NCI-H128 (cell line): Measurements from ENCODE around the gene NADSYN1.

Source experiments
- DNase-seq: peaks from one replicate; lab custom pipeline; 2025; ENCODE audit not compliant: unreplicated experiment; lab: John Stamatoyannopoulos, UW

The NADSYN1 gene

DNA sequence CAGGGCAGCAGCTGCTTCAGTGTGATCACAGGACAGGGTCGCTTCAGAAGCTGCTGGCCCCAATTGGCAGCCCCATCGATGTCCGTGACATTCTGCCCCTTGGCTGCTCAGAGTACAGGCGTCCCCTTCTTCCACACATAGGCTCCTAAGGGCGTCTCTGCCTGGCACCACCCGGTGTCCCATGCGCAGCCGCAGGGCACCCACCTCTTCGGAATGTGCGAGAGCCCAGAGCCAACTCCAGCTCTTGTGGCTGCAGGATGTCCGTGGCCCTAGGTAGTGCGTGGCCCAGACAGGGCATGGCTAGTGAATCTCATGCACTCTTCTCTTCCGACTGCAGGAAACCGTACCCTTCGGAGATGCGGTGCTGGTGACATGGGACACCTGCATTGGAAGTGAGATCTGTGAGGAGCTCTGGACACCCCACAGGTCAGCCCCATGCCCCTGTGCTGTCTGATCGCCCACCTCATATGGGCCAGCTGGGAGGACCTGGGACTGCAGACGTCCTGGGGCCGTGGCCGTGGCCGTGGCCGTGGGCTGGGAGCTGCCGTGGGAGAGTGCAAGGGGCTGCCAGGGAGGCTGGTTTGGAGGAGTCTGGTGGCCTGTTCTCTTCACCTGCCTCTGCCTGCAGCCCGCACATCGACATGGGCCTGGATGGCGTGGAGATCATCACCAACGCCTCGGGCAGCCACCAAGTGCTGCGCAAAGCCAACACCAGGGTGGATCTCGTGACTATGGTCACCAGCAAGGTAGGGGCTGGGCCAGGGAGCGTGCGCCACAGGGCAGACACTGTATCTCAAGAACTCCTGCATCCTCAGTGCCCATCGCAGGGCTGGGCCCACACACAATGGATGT lies 20.2 kb downstream of the NADSYN1 start:
- no peak for DNase-seq

DNA sequence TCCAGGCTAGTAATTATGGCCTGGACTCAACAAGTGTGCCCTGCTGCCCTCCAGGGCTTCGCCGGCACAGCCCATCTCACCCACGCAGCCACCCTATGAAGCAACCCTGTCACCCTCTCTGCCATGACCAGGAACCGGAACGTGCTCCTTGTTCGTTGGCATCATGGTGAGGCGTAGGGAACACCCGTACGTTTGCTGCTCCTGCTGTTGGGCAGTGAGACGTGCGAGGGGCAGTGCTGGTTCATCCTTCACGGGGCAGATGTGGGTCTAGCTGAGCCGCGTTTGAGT lies 20.7 kb downstream of the NADSYN1 start:
- DNase-seq, result no peak

DNA sequence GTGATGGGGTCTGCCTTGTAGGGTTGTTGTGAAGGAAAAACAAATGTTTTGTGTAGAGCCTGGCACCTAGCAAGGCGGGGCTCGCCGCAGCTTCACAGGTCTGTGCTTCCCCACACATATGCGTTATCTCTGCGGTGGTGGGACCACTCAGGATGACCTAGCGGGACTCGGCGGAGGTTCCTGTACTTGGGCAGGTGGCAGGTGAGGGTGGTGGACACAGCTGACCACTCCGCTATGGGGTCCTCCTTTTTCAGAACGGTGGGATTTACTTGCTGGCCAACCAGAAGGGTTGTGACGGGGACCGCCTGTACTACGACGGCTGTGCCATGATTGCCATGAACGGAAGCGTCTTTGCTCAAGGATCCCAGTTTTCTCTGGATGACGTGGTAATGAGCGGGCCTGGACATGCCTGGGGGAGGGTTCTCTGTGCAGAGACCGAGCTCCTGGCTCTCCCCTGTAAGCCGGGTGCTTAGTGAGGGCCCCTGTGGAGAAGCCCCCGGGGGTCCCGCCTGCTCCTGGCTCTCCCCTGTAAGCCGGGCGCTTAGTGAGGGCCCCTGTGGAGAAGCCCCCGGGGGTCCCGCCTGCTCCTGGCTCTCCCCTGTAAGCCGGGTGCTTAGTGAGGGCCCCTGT lies 21.3 kb downstream of the NADSYN1 start:
- no peak for DNase-seq

DNA sequence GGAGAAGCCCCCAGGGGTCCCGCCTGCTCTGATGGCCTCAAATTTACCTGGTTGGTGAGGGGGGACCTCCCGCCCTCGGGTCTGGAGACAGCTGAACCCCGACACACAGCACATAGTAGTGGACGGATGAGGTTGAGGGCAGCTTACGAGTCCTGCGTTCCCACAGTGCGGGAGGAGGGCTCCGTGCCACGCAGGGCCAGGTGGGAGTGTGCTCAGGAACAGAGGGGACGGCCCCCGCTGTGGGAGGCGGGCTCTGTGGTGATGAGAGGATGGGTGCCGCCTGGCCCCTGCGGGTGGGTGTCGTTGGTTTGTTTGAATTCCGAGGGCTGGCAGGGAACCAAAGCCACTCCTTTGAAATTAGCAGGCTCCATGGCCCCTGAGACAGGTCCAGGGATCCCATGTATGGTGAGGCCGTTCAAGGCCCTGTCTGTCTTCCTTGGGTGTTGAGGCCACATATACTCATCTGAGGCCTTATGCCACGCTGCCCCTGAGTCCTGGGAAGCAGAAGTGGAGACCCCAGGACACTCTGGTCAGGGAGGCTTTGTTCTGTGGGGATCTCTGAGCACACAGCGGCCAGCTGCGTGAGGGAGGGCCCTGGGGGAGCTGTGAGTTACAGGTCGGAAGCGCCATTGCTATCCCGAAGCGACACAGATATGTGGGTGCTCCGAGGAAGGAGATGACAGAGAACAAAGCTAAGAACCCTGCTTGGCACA lies 21.9 kb downstream of the NADSYN1 start:
- DNase-seq, result no peak

DNA sequence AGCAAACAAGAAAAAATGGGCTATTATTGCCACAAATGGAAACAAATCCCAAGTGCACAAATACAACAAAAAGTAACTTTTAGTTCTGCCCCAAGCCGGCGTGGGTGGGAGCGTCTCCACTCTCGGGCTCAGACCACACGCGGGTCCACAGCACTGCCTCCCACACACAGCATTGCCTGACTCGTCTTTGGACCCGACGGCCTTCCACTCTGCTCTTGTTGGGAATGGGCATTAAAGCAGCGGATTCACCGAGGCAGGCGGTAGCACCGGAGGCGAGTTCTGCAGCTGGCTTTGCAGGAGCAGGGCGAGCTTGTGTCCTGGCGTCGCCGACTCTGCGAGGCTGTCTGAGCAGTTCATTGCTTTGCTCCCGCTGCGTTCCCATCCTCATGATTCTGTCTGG lies 23.0 kb downstream of the NADSYN1 start:
- no peak for DNase-seq

DNA sequence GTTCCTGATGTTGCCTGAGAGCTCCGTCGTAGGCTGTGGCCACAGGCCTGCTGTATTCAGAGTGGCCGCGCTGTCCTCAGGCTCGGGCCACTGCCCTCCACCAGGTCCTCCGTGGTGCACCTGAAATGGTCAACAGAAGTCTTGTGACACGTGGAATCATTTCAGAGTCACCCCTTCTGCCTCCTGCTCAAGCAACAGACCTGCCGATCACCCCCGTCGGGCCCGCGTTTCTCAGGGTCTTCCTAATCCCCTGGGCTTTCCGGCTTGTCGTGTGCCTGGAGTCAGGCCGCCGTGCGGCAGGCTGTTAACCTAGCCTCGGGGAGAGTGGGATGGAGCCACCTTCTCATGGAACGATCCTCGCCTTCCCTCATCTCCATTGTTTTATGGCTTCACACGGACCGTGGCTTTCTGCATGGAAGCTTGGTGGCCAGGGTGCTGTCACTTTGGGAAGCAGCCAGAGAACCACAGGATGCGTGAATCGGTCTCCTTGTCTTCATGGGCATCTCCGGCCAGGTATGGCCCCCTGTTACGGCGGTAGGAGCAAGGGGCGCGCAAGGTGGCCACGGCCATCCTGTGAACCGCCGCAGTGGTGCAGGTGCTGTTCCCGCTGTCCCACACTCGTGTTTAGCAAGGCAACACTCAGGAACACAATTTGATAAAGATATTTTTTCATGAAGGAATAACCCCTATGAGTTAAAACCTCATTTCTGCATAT lies 24.1 kb downstream of the NADSYN1 start:
- DNase-seq, result no peak

DNA sequence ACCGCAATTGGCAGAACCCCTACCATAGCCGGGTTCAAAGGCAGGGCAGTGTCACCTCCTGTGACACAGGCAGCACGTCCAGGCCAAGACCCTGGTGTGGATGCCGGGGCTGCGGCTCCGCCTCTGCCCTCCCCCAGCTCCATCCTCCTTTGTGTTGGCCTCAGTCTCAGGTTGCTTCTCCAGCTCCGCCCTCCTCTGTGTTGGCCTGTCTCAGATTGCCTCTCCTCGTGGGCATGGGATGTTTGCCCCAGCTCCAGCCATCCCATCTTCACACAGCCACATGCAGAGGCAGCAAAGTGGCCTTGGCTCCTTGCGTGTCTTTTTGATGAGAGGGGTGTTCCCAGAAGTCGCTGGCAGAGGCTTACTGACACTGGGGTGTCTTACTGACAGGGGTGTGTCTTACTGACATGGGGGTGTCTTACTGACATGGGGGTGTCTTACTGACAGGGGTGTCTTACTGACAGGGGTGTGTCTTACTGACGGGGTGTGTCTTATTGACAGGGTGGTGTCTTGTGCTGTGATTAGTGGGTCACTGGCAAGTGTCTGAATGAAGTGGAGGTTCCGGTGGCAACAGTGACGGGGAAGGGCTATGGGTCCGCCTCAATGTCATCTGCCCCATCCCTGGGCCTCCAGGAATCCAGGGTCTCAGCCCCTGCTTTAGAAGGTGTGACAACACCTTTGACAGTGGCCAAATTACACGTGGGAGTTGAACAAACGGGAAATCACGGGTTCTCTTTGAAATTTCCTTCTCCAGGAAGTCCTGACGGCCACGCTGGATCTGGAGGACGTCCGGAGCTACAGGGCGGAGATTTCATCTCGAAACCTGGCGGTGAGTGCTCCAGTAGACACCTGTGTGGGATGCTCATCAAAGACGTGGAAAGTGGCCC lies 24.9 kb downstream of the NADSYN1 start:
- no peak for DNase-seq

DNA sequence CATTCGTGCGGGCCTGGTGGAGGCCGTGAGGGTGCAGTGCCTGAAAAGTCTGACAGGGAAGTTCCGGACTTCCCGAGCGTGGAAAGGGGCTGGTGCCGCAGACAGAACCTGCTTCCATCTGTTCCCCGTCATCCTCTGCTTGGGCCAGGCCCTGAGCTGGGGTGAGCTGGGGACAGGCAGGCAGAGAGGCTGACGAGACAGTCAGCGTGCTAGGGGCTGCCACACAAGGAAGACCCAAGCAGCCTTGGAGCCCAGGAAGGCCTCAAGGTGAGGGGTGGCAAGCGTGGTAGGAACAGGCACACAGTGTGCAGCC lies 25.5 kb downstream of the NADSYN1 start:
- DNase-seq, result no peak

DNA sequence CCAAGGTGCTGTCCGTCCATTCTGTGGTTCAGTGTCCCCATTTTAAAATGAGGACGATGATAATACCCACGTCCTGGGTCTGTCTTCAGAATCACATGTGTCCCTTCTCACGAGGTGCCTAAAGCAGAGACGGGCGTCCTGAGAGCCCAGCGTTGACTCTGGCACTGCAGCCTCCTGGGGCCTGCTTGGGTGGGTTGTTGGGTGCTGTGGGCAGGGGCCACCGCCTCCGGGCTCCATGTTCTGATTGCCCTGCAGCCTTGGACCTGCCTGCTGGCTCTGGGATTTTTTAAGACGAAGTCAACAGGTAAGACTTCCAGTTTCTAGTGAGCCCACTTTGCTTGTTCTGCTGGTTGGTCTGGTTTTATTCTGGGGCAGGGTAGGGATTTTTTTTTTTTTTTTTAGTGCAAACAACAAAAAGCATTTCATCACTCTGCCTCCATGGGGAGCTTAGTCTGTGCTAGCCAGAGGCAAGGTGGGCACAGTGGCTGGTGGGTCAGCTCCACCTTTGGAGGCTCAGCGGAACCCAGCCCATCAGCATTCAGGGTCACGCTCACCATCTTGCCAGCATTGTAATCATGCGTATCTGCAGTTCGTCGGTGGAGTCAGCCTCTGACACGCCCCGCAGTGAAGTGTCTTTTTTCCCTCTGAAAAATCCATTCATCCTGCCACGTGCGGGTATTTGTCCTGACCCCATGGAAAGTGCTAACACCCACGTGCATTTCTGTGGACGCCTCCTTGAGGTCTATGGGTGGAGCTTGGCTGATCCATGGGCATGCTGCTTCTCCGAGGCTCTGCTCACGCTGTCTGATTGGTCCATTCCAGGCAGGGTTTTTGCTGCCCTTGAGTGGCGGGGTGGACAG lies 28.3 kb downstream of the NADSYN1 start:
- DNase-seq, result no peak

DNA sequence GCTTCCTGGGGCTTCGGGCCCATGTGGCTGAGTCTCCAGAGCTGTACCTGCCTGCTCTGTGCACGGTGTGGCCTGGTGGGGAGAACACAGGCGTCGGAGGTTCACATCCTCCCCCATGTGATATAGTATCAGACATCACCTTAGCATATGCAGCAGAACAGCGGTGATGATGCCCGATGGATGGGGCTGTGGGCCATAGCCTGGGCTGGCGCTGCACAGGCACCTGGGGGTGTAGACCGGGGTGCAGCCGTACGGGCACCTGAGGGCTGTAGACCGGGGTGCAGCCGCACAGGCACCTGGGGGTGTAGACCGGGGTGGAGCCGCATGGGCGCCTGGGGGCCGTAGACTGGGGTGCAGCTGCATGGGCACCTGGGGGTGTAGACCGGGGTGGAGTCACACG lies 29.2 kb downstream of the NADSYN1 start:
- no peak for DNase-seq

DNA sequence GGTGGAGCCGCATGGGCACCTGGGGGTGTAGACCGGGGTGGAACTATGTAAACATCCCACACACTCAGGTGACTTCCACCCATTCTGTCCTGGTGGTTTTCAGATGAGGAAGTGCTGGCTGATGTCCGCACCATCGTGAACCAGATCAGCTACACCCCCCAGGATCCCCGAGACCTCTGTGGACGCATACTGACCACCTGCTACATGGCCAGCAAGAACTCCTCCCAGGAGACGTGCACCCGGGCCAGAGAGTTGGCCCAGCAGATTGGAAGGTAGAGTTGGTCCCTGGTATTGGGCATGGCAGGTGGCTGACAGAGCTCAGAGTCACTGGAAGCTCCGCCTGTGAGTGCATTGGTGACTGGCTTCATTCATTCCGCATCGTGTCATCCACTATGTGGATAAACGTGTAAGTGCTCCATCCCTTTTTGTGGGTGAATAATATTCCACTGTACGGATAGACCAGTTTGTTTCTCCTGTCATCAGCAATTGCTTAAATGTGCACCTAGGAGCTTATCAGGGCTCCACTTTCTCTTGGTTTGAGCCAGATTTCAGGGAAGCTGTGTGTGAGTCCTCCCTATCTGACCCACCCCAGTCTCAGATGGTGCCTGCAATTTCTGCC lies 29.9 kb downstream of the NADSYN1 start:
- DNase-seq, result no peak

DNA sequence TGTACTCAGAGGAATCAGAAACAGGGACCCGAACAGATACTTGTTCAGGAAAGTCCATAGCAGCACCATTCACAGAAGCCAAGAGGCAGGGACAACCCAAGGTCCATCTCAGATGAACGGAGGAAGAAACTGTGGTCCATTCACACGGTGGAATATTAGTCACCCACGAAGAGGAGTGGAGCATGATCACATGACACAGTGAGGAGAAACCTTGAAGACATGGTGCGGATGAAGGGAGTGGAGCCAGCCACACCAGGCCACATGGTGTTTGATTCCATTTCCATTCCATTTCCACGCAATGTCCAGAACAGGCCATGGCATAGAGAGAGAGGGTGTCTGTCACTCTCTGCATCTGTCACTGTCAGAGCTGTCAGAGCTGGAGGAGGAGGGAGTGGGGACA lies 30.7 kb downstream of the NADSYN1 start:
- no peak for DNase-seq

DNA sequence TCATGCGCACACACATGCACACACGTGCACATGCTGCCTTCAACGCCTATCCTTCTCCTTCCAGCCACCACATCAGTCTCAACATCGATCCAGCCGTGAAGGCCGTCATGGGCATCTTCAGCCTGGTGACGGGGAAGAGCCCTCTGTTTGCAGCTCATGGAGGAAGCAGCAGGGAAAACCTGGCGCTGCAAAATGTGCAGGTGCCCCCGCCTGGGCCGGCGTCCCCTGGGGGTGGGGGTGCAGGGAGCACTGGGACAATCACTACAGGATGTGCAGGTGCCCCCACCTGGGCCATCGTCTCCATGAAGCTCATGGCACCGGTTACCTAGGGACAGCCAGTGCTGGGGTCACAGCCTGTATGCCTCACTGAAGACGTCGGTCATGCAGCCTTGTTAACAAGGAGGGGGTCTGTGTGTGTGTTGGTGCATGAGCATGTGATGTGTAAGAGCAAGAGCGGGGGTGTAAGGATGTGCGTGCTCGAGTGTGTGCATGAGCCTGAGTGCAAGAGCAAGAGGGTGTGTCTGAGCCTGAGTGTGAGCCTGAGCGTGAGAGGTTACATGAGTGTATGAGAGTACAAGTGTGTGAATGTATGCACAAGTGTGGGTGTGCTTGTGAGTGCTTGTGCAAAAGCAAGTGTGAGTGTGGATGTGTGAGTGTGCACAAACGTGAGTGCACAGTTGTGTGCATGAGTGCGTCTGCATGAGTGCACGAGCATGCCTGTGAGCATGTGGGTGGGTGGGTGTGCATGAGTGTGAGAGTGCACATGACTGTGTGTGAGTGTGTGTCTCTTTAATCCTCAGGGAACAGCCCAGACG lies 31.5 kb downstream of the NADSYN1 start:
- DNase-seq, result no peak

DNA sequence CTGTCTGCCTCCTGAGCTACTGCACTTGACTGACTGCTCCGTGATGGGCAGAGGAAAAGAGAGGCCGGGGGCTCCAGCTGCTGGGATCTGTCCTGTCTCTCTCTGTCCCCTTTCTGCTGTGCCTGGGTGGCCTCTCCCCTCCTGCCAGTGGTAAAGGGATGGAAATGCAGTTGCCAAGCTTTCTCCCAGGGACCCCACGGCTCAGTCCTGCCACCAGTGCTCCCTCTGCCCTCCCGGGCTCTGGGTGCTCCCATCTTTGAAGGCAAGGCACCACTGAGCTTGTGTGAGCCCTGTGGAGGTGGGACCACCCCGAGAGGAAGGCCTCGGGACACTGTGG lies 32.0 kb downstream of the NADSYN1 start:
- no peak for DNase-seq

DNA sequence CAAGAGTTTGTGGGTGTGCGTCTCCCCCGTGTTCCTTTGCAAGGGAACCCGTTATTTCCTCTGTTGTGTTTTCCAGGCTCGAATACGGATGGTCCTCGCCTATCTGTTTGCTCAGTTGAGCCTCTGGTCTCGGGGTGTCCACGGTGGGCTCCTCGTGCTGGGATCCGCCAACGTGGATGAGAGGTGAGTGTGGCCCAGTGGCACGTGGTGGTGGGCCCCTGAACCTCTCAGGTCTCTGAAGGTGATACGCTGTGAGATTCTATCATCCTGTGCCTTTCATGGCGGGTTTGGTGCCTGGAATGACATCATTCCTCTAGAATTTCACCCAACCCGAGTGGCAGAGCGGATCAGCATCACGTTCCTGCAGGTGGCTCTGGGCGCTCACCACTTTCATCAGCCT lies 32.5 kb downstream of the NADSYN1 start:
- DNase-seq, result no peak

DNA sequence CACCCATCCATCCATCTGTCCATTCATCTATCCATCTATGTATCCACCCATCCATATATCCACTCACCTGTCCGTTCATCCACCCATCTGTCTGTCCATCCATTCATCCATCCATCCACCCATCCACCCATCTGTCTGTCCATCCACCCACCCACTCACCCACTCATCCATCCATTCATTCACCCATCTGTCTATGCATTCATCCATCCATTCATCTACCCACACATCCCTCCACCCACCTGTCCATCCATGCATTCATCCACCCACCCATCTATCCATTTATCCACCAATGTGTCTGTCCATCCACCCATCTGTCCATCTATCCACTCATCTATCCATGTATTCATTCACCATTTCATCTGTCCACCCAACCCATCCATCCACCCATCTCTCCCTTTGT lies 33.3 kb downstream of the NADSYN1 start:
- no peak for DNase-seq

DNA sequence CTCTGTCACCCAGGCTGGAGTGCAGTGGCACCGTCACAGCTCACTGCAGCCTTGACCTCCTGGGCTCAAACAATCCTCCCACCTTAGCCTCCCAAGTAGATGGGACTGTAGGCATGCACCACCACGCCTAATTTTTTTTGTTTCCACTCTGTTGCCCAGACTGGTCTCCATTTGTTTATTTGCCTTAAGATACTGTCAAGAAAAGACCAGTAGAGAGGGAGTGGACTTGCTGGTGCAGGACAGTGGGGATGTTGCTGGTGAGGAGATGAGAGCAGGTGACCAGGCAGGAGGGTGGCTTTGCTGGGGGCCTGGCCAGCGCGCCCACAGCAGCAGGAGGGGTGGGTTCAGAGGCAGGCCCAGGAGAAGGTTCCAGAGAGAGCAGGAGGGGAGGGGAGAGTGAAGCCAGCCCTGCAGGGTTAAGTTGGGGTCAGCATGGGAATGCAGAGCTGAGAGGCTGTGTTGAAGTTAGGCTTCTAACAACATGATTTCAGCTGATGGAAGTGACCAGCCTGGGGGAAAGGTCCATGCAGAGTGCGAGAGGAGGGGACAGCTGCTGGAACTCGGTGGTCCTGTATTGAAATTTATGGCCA lies 35.8 kb downstream of the NADSYN1 start:
- no peak for DNase-seq

DNA sequence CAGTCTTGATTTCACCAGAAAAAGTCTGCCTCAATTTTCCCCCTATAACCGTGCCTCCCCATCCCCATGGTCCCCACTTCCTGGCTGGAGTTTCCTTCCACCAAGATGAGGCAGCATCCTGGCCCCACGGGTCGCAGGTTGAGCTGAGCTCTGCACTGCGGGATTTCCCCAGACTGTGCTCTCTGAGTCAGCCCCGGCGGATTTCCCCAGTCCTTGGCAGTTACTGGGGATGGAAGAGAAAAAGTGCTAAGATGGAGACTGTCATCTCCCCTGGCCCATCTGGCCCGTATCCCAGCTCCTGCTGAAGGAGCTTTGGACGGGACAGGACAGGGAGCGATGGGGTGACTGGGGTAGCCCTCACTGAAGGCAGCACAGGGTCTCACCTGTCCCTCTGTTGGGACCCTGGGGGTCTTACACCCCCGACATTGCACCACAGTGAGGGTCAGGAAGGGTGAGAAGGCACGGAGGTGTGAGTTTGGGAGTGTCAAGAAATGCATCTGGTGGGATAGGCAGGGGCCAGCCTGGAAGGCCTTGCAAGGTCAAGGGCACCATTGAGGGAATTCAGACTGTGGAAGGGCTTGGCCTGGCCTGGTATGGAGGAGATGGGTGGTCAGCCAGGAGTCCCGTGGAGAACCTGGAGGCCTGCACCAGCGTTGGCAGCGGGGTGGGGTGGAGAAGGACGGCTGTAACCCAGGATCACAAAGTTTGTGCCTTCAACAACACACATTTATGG lies 36.5 kb downstream of the NADSYN1 start:
- no peak for DNase-seq
